SKM-1 treated with dmso at 0.1 percent for 144 hours (cell line): ENCODE measurements around the gene UBE2L3.
"Not testable (repeated sequence)": the region's sequence is repeated elsewhere in the genome, so short reads cannot be mapped to it uniquely, and the experiment has no call there.

ENCODE experiments used
- DNase-seq: peaks from one replicate; lab custom pipeline; 2025; ENCODE audit not compliant: unreplicated experiment; lab: John Stamatoyannopoulos, UW

UBE2L3 gene

DNA sequence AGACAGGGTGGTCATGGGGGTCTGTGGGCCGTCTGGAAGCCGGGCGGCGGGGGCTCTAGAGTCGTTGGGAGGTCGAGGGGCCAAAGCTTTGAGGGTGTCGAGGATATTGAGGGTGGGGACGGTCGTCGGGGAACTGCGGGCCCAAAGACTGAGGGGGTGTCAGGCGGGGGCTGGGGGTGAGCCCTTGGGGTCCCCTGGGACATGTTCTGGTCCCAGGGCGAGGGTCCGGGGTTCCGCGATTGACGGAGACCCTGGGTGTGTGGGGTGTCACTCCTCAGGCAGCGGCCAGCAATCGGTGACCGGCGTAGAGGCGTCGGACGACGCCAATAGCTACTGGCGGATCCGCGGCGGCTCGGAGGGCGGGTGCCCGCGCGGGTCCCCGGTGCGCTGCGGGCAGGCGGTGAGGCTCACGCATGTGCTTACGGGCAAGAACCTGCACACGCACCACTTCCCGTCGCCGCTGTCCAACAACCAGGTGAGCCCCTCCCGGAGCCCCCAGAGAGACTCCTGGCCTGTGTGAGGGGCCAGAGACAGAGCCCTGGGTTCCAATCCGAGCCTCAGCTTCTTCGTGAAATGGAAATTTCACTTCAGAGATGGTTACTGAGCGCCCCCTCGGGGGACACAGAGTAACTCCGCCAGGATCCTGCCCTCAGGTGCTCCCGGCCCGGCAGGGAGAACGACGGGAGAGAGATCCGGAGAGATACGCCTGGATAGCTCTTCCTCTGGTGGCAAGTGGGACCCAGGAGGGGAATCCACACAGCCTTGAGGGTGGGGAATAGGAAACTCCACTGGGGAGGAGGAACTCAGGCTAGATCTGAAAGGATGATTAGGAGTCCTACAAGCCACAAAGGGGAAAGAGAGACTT is 75.3 kb downstream of the UBE2L3 start:
- peak; percentile 55 for DNase-seq

DNA sequence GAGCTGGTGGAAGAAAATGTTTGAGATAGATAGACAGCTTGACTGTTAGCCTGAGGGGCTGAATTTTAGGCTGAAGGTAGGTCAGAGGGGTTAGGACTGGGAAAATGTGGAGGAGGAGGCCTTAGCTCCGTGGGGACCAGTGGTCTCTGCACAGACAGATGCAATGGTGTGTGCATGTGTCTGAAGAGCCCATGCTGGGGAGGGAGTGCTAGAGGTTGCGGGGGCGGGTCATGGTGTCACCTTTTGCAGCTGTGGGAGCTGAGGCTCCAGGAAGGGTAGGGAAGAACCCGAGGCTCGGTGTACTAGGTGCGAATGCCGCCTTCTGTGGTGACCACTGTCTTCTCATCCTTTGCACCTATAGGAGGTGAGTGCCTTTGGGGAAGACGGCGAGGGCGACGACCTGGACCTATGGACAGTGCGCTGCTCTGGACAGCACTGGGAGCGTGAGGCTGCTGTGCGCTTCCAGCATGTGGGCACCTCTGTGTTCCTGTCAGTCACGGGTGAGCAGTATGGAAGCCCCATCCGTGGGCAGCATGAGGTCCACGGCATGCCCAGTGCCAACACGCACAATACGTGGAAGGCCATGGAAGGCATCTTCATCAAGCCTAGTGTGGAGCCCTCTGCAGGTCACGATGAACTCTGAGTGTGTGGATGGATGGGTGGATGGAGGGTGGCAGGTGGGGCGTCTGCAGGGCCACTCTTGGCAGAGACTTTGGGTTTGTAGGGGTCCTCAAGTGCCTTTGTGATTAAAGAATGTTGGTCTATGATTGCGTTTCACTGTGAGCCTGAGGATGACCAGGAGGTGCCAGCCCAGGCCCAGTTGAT is 76.2 kb downstream of the UBE2L3 start:
- no peak for DNase-seq

DNA sequence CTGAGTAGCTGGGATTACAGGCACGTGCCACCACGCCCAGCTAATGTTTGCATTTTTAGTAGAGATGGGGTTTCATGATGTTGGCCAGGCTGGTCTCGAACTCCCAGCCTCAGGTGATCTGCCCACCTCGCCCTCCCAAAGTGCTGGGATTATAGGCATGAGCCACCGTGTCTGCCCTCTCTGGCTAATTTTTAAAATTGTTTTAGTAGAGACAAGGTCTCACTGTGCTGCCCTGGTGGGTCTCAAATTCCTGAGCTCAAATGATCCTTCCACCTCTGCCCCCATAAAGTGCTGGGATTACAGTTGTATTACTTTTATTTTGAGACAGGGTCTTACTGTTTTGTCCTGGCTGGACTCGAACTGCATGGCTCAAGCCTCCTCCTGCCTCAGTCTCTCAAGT is 78.0 kb downstream of the UBE2L3 start:
- DNase-seq: not testable (repeated sequence)

DNA sequence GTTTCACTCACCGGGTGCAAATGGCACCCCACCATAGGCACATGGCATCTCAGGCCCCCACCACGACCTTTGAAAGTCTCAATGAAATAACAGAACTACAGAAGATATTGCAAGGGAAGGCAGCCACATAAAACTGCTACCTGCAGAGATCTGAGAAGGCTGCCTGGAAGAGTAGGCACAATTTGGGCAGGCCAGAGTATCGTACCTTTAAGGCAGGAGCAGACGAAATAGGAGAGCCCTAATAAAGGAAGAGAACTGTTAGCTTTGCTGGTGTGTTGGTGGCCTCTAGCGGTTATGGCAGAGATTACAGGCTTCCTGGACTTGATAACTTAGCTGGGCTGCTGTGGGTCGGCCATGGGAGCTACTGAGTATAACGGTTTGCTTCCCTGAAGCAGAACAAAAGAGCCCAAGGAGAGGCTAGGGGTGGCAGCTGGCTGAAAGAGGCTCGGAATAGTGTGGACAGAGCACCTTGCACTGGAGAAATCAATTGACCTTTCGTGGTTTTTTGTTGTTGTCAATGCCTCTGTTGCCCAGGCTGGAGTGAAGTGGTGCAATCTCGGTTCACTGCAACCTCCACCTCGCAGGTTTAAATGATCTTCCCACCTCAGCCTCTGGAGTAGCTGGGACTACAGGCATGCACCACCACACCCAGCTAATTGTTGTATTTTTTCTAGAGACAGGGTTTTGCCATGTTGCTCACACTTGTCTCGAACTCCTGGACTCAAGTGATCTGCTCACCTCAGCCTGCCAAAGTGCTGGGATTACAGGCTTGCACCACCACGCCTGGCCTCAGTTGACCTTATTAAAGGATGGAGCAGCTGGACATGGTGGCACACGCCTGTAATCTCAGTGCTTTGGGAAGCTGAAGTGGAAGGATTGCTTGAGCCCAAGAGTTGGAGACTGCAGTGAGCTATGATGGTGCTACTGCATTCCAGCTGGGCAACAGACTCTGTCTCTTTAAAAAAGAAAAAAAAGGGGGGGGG is 79.4 kb downstream of the UBE2L3 start:
- DNase-seq: peak; percentile 77

- DNase-seq: no peak
Measured at GRCh38 chr22:21650280-21650679, 82.8 kb downstream of the UBE2L3 start.

- no peak for DNase-seq
Measured at GRCh38 chr22:21650823-21651520, 83.5 kb downstream of the UBE2L3 start.

DNA sequence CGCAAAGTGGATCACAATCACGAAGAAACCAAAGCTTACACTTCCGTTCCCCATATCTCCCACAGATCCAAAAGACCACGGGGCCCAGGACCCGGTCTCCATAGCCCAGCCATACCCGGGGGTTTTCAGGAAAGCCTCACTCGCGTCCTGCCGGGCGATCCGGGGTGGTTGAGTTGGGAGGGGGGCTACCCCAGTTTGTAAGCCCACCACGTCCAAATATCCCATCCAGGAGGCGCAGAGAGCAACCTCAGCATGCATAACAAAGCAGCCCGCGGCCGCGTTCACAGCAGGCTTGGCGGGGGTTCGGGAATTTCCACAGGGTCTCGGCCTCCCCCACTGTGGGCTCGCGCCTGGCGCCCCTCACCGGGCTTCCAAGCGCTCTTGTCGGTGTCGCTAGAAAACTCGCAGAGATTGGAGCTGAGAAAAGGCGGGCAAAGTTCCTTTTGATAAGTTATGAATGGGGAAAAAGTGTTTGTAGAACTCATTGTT is 84.1 kb downstream of the UBE2L3 start:
- no peak for DNase-seq

- DNase-seq: peak; percentile 78
Measured at GRCh38 chr22:21652010-21652546, 84.6 kb downstream of the UBE2L3 start.

DNA sequence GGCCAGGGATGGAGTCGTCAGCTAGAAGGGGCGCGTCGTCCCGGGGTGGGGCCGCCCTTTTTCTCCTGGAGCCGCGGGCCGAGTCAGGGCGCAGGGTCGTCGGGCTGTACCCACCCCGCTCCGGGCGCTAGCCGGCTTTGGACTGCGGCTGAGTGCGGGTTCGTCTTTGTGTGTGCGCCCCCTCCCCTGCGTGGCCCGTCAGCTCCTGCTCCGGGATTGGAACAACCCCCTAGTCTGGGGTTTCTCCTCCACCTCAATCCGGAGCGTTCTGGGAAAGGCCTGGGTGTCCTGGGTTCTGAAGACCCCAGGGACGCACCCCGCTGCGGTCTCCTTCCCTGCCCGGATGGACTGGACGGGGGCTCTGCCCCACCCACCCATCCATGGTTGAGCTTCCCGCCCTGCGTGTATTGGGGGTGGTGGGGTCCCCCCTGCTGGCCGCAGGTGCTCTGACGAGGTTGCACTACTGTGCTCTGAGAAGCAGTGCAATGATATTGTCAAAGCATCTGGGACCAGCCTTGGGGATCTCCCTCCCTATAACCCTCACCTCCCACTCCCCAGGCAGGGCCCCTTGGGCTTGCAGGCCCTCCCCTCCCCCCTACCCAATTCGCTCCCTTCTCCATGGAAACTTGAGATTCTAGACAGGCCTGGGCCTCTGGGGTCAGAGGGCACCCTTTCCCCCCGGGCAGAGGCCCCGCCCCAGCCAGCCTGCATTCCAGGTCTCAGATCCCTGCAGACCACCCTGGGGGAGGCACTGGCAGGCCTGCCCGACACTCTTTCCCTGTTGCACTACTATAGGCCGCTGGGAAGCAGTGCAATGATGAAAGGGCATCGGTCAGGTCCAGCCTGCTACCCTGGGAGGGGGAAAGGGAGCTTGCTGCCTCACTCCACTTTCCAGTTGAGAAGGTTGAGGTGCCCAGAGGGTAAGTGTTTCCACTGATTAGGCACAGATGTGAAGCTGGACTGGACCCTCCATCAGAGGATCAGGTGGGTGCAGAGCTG is 85.3 kb downstream of the UBE2L3 start:
- DNase-seq: no peak

DNA sequence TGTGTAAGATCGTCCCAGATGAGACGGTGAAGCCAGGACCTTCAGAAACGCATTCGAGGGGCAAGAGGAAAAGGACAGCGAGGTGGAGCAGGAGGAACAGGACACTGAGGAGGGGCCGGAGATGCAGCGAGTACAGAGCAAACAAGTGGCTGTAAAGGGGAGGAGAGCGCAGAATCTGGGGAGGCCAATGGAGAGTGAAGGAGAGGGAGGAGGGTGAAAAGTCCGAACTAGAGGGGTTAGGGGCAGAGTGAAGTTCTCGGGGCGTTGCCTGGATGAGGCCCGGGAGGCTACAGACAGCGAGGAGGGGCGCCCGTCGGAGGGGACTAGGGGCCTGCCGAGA is 89.5 kb downstream of the UBE2L3 start:
- no peak for DNase-seq

- DNase-seq: peak; percentile 67
Measured at GRCh38 chr22:21657360-21658032, 90.0 kb downstream of the UBE2L3 start.

GRCh38 chr22:21659864-21660525 is 92.5 kb downstream of the UBE2L3 start:
- no peak for DNase-seq

GRCh38 chr22:21660904-21661303 is 93.4 kb downstream of the UBE2L3 start:
- no peak for DNase-seq

- DNase-seq: no peak
Measured at GRCh38 chr22:21661991-21662390, 94.5 kb downstream of the UBE2L3 start.

DNA sequence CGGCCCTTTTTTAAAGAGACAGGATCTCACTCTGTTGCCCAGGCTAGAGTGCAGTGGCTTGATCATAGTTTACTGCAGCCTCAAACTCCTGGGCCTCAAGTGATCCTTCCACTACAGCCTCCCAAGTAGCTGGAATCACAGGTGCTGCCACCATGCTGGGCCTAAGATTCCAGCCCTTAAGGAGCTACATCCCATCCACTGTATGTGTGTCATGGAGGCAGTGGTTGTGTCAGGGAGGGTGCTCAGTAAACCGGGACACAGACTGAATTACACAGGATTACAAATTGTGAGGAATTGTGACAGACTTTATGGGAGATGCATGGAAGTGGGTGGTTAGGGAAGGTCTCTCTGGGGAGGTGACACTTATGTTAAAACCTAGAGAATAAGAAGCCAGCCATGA is 96.2 kb downstream of the UBE2L3 start:
- DNase-seq: no peak

- DNase-seq: no peak
Measured at GRCh38 chr22:21665047-21665851, 97.7 kb downstream of the UBE2L3 start.

GRCh38 chr22:21666786-21667185 is 99.3 kb downstream of the UBE2L3 start:
- DNase-seq: no peak
